GM12864 (cell line): ENCODE results near the gene ARHGAP6.

Source experiments
- DNase-seq: peaks from one replicate; pipeline ENCODE4 v3.0.0-alpha.2; 2011; ENCODE audit warnings: low read depth
- H3K4me3 ChIP-seq: 2 replicates; pipeline ENCODE4 v1.5.1; 2011; ENCODE audit warnings: mild to moderate bottlenecking, low read depth, low read length, control low read depth
- CTCF ChIP-seq: IDR thresholded peaks from 2 replicates; pipeline ENCODE4 v1.5.1; 2011; ENCODE audit warnings: low read depth, mild to moderate bottlenecking, moderate library complexity, low read length, control low read depth, inconsistent platforms; ENCODE audit errors: missing control alignments

Gene ARHGAP6

GRCh38 chrX:11111037-11111851, 554.5 kb downstream of the ARHGAP6 start, which contains the start of gene HCCS:
HCCS (plus strand) TSS chrX:11111332; CDS start chrX:11112061, 729 bp downstream.
- peak; percentile 52 for DNase-seq
- peak within 1 kb of the TSS; percentile 89 for H3K4me3 ChIP-seq
- TF ChIP-seq CTCF = no peak

GRCh38 chrX:11109968-11110367, 555.8 kb downstream of the ARHGAP6 start:
- H3K4me3 ChIP-seq = peak overlapping the region; percentile 51; the same call in 1 of the 2 replicates
- TF ChIP-seq CTCF = no peak
- no peak for DNase-seq

- no peak overlapping the region for H3K4me3 ChIP-seq
These were observed 557.3 kb downstream of the ARHGAP6 start for GRCh38 chrX:11108253-11108941.

GRCh38 chrX:11105080-11105479, 560.6 kb downstream of the ARHGAP6 start:
- no peak for TF ChIP-seq CTCF
- DNase-seq = no peak
- no peak overlapping the region for H3K4me3 ChIP-seq

More at GRCh38 chrX:11108253-11108941, 557.3 kb downstream of the ARHGAP6 start:
- DNase-seq = no peak
- no peak for TF ChIP-seq CTCF

GRCh38 chrX:11103751-11104150, 562.0 kb downstream of the ARHGAP6 start:
- H3K4me3 ChIP-seq = no peak overlapping the region
- TF ChIP-seq CTCF = no peak
- DNase-seq = no peak

GRCh38 chrX:11103006-11103405, 562.7 kb downstream of the ARHGAP6 start:
- DNase-seq = no peak
- TF ChIP-seq CTCF = no peak
- no peak overlapping the region for H3K4me3 ChIP-seq
